GM21717 (cell line): ENCODE measurements around the gene HYPK.
"Not testable (repeated sequence)": the region's sequence is repeated elsewhere in the genome, so short reads cannot be mapped to it uniquely, and the experiment has no call there.

Source experiments
- ATAC-seq: cut with Tn5 transposase; IDR thresholded peaks from one replicate; pipeline ENCODE4 v1.9.1; 2021; ENCODE audit warnings: mild to moderate bottlenecking, moderate library complexity; ENCODE audit not compliant: unreplicated experiment

Gene HYPK

DNA sequence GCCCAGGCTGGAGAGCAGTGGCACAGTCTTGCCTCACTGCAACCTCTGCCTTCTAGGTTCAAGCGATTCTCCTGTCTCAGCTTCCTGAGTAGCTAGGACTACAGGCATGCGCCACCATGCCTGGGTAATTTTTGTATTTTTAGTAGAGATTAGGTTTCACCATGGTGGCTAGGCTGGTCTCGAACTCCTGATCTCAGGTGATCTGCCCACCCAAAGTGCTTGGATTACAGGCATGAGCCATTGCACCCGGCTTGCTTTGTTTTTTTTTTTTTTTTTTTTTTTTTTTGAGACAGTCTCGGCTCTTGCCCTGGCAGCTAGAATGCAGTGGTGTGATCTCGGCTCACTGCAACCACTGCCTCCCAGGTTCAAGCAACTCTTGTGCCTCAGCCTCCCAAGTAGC is 32.1 kb downstream of the HYPK start:
- ATAC-seq: not testable (repeated sequence)

DNA sequence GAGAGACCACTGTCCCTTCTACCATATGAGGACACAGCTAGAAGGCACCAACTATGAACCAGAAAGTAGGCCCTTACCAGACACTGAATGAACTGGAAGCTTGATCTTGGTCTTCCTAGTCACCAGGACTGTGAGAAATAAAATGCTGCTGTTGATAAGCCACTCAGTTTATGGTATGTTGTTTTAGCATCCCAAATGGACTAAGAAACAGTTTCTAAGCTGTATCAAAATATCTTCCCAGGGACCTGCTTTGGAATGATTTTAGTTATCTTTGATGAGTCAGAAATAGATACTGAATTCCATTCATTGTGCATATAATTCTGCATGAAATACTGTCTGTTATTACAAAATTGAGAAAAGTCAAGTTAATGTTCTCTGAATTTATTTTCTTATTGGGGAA is 45.0 kb downstream of the HYPK start:
- ATAC-seq: no peak

GRCh38 chr15:43851251-43851650 is 50.9 kb downstream of the HYPK start:
- ATAC-seq: no peak

DNA sequence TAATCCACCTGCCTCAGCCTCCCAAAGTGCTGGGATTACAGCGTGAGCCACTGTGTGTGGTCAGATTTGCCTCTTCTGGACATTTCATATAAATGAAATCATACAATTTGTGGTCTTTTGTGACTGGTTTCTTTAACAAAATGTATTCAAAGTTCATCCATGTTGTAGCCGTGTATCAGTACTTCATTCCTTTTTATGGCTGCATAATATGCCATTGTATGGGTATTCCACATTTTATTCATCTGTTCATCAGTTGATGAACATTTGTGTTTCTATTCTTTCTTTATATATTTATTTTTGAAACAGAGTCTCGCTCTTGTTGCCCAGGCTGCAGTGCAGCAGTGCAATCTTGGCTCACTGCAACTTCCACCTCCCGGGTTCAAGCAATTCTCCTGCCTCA is 52.2 kb downstream of the HYPK start:
- ATAC-seq: no peak
